ENCODE data around the gene CDK14. TPM values are rescaled to one million over a fixed set of nuclear protein-coding genes. Genes with fewer than 3 reads are reported as not detected.

Gene CDK14
- total RNA-seq, 4 donors from 2014 or later = 3.5 to 5.1 (median 3.9) TPM

GRCh38 chr7:91083855-91084644 is 487.9 kb downstream of the CDK14 start:
- DNase-seq (ENCODE audit: low spot score in 2 of 2) = no peak
- Histone ChIP-seq H3K4me1 (peaks cover 13% of the 10 kb centered on the region), H3K27me3 (no peaks in the 10 kb centered on the region), H3K4me3 (no peak overlapping the region), H3K36me3 (no peaks in the 10 kb centered on the region), H3K27ac (no peak overlapping the region), H3K9me3 (no peaks in the 10 kb centered on the region)
- 51% methylated on average over 3 of the region's 3 CpGs for WGBS
- no peak for TF ChIP-seq CTCF (IDR thresholded peaks at IDR 0.05)
- TF ChIP-seq EP300 (IDR thresholded peaks at IDR 0.05) = no peak
- TF ChIP-seq POLR2AphosphoS5 (IDR thresholded peaks at IDR 0.05) = no peak
- TF ChIP-seq POLR2A (IDR thresholded peaks at IDR 0.05) = no peak

- H3K4me3 ChIP-seq = no peak overlapping the region
- TF ChIP-seq POLR2AphosphoS5 (IDR thresholded peaks at IDR 0.05) = no peak
- no peak for TF ChIP-seq POLR2A (IDR thresholded peaks at IDR 0.05)
- TF ChIP-seq EP300 (IDR thresholded peaks at IDR 0.05) = no peak
- TF ChIP-seq CTCF (IDR thresholded peaks at IDR 0.05) = no peak
- no peak overlapping the region for H3K27ac ChIP-seq
- no peaks in the 10 kb centered on the region for H3K27me3 ChIP-seq
- no peak for DNase-seq (ENCODE audit: low spot score in 2 of 2)
- WGBS = 72% methylated on average over 4 of the region's 4 CpGs
- H3K36me3 ChIP-seq = no peaks in the 10 kb centered on the region
- H3K4me1 ChIP-seq = peaks cover 13% of the 10 kb centered on the region
- H3K9me3 ChIP-seq = no peaks in the 10 kb centered on the region
Measured at GRCh38 chr7:91085175-91085574, 489.1 kb downstream of the CDK14 start.

GRCh38 chr7:91086200-91086599 is 490.1 kb downstream of the CDK14 start:
- 91% methylated on average over 4 of the region's 4 CpGs for WGBS
- peaks cover 13% of the 10 kb centered on the region for H3K4me1 ChIP-seq
- no peaks in the 10 kb centered on the region for H3K36me3 ChIP-seq
- no peak for TF ChIP-seq EP300 (IDR thresholded peaks at IDR 0.05)
- TF ChIP-seq POLR2A (IDR thresholded peaks at IDR 0.05) = no peak
- no peak for TF ChIP-seq POLR2AphosphoS5 (IDR thresholded peaks at IDR 0.05)
- no peak for TF ChIP-seq CTCF (IDR thresholded peaks at IDR 0.05)
- no peaks in the 10 kb centered on the region for H3K9me3 ChIP-seq
- no peak for DNase-seq (ENCODE audit: low spot score in 2 of 2)
- H3K27me3 ChIP-seq = no peaks in the 10 kb centered on the region
- H3K4me3 ChIP-seq = no peak overlapping the region
- H3K27ac ChIP-seq = no peak overlapping the region

- Histone ChIP-seq H3K4me1 (peaks cover 1% of the 10 kb centered on the region), H3K9me3 (no peaks in the 10 kb centered on the region), H3K36me3 (no peaks in the 10 kb centered on the region), H3K27me3 (no peaks in the 10 kb centered on the region), H3K27ac (no peak overlapping the region), H3K4me3 (no peak overlapping the region)
- TF ChIP-seq POLR2A (IDR thresholded peaks at IDR 0.05) = no peak
- TF ChIP-seq POLR2AphosphoS5 (IDR thresholded peaks at IDR 0.05) = no peak
- TF ChIP-seq CTCF (IDR thresholded peaks at IDR 0.05) = no peak
- TF ChIP-seq EP300 (IDR thresholded peaks at IDR 0.05) = no peak
- 38% methylated on average over 1 of the region's 1 CpG for WGBS
- no peak for DNase-seq (ENCODE audit: low spot score in 2 of 2)
Measured at GRCh38 chr7:91088156-91088555, 492.0 kb downstream of the CDK14 start.

- DNase-seq (ENCODE audit: low spot score in 2 of 2) = no peak
- H3K27ac ChIP-seq = no peak overlapping the region
- WGBS = 67% methylated on average over 1 of the region's 1 CpG
- H3K9me3 ChIP-seq = no peaks in the 10 kb centered on the region
- no peaks in the 10 kb centered on the region for H3K36me3 ChIP-seq
- TF ChIP-seq POLR2AphosphoS5 (IDR thresholded peaks at IDR 0.05) (no peak), EP300 (IDR thresholded peaks at IDR 0.05) (no peak), CTCF (IDR thresholded peaks at IDR 0.05) (no peak), POLR2A (IDR thresholded peaks at IDR 0.05) (no peak)
- no peak overlapping the region for H3K4me3 ChIP-seq
- no peaks in the 10 kb centered on the region for H3K4me1 ChIP-seq
- H3K27me3 ChIP-seq = no peaks in the 10 kb centered on the region
Measured at GRCh38 chr7:91088691-91089090, 492.6 kb downstream of the CDK14 start.
